K562 (cell line): ENCODE data around the gene PLAAT1.

Source experiments
- CTCF ChIP-seq, 3 experiments: IDR thresholded peaks in 2 of 3; conservative IDR thresholded peaks in 1 of 3; 2 replicates each; pipeline ENCODE4 v1.5.1; 2011 to 2012; ENCODE audit warnings: low read length in 3 of 3, mild to moderate bottlenecking in 3 of 3, control low read depth in 2 of 3, improper control_type of control experiment in 1 of 3, inconsistent platforms in 1 of 3, low read depth in 1 of 3, mixed read lengths in 1 of 3, moderate library complexity in 1 of 3; ENCODE audit not compliant: insufficient read depth in 2 of 3
- POLR2AphosphoS5 ChIP-seq: IDR thresholded peaks from 2 replicates; pipeline ENCODE4 v1.6.1; 2011; ENCODE audit warnings: mild to moderate bottlenecking, low read depth, low read length, moderate library complexity; ENCODE audit not compliant: control insufficient read depth, insufficient read depth

- TF ChIP-seq CTCF (IDR thresholded peaks at IDR 0.05 in 2 of 3, conservative IDR thresholded peaks at IDR 0.05 in 1 of 3; ENCODE audit: insufficient read depth in 2 of 3, low read depth in 1 of 3, low read length in 3 of 3) (no peak), POLR2AphosphoS5 (no peak)
Measured at GRCh38 chr3:193301433-193301832, 60.4 kb downstream of the PLAAT1 start.
